ENCODE data around the gene USH1G.

USH1G gene

DNA sequence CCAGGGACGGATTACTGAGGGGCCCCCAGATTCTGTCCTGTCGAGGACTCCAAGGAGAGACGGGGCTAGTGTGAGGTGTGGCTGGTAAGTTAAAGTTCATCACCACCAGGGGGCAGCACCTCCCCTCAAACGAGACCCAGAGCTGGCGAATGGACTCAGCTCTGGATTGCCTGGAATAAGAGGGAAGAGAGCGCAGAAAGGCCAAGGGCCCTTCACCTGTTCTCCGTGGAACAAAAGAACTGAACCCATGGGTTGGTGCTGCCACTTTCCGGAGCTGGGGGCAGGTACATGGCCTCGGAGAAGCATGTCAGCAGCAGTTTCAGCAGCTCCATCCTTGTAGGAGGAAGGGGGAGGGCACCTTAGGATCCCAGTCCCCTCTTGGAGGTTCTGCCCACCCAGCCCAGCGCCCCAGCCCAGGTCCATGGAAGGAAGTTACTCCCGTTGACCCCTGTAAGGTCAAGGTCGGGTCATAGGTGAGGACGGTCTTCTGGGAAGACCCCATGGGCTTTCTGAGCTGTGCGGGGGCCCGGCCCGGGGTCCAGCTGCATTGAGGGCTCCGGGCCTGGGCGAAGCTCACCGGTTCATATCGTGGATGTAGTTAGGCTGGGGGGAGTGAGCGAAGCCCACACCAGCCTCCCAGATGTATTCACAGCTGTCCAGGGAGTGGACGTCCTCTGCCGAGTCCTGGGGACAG, 38.7 kb upstream of the USH1G start:
- Mint-ChIP-seq H3K36me3 (ENCODE audit: insufficient read depth) (peaks cover 2% of the 10 kb centered on the region), H3K27ac (ENCODE audit: low read depth) (no peak overlapping the region), H3K9me3 (no peaks in the 10 kb centered on the region), H3K27me3 (no peaks in the 10 kb centered on the region), H3K4me3 (no peak overlapping the region), H3K4me1 (peaks cover 11% of the 10 kb centered on the region)
- peak; percentile 71 to 82 for DNase-seq (ENCODE audit: low spot score in 2 of 2)
- peak; percentile 84 for ATAC-seq (replicated peaks; ENCODE audit: extremely low read depth, poor library complexity, severe bottlenecking)

DNA sequence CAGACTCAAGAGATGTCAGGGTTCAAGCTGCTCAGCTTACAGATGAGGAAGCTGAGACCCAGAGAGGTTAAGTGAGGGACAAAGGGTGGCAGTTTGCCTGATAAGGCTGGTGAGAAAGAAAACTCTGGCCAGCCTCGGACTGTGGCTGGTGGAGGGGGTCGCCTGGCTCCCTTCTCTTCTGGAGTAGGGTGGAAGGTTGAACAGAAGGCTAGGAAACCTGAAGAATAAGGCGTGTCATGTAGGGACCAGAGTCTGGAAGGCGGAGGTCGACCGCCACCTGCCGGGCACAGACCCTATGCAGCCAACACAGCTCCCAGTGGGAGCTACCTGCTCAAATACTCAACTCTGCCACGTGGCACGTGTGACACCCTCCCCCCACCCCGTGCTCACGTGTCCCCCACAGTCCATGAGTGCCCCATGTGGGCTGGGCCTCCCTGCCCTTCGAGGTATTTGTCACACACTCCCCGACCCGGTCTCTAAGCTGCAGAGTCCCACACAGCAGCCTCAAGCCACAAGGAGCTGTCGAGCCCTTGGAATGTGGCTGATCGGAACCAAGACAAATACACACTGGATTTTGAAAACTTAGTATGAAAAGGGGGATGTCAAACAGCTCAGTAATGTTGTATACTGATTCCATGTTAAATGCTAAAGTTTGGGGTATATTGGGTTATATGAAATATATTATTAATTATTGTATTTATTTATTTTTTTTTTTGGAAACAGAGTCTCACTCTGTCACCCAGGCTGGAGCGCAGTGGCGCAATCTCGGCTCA, 37.7 kb upstream of the USH1G start:
- no peaks in the 10 kb centered on the region for H3K9me3 Mint-ChIP-seq
- H3K4me3 Mint-ChIP-seq: no peak overlapping the region
- H3K4me1 Mint-ChIP-seq: peaks cover 11% of the 10 kb centered on the region
- no peak for DNase-seq (ENCODE audit: low spot score in 2 of 2)
- H3K27me3 Mint-ChIP-seq: no peaks in the 10 kb centered on the region
- peak; percentile 40 for ATAC-seq (replicated peaks; ENCODE audit: extremely low read depth, poor library complexity, severe bottlenecking)
- no peak overlapping the region for H3K27ac Mint-ChIP-seq (ENCODE audit: low read depth)
- H3K36me3 Mint-ChIP-seq (ENCODE audit: insufficient read depth): peaks cover 2% of the 10 kb centered on the region

DNA sequence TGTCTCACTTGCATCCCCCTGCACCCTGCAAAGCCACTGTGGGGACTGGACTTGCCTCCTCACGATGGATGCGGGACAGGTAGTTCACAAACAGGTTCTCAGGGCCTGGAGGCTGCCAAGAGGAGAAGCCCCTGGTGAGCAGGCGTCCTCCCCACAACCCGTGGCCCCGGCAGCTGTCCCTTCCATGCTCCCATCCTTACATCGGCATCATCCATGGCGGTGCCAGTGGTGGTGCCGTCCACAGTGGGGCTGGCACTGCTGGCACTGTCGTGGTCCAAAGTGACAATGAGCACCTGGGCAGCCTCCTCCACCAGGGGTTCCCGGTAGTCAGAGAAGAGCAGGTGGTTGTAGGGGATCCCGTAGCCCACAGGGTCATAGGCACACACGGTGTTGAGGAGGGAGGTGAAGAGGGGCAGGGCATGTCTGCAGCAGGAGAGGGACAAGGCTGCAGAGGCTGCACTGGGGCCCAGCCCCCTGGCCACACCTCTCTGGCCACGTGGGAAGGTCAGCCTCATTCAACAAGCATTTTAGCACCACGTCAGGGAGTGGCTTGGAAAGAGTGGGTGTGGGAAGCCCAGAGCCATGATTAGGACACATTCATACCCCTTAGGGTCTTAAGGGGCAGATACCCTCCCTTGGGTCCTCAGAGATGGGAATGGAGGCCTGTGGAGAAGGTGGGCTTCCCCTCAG, 36.9 kb upstream of the USH1G start:
- H3K27me3 Mint-ChIP-seq: no peaks in the 10 kb centered on the region
- H3K4me3 Mint-ChIP-seq: no peak overlapping the region
- no peak for ATAC-seq (replicated peaks; ENCODE audit: extremely low read depth, poor library complexity, severe bottlenecking)
- peaks cover 2% of the 10 kb centered on the region for H3K36me3 Mint-ChIP-seq (ENCODE audit: insufficient read depth)
- no peak for DNase-seq (ENCODE audit: low spot score in 2 of 2)
- peak overlapping the region; percentile 52 for H3K27ac Mint-ChIP-seq (ENCODE audit: low read depth)
- peaks cover 11% of the 10 kb centered on the region for H3K4me1 Mint-ChIP-seq
- H3K9me3 Mint-ChIP-seq: no peaks in the 10 kb centered on the region

DNA sequence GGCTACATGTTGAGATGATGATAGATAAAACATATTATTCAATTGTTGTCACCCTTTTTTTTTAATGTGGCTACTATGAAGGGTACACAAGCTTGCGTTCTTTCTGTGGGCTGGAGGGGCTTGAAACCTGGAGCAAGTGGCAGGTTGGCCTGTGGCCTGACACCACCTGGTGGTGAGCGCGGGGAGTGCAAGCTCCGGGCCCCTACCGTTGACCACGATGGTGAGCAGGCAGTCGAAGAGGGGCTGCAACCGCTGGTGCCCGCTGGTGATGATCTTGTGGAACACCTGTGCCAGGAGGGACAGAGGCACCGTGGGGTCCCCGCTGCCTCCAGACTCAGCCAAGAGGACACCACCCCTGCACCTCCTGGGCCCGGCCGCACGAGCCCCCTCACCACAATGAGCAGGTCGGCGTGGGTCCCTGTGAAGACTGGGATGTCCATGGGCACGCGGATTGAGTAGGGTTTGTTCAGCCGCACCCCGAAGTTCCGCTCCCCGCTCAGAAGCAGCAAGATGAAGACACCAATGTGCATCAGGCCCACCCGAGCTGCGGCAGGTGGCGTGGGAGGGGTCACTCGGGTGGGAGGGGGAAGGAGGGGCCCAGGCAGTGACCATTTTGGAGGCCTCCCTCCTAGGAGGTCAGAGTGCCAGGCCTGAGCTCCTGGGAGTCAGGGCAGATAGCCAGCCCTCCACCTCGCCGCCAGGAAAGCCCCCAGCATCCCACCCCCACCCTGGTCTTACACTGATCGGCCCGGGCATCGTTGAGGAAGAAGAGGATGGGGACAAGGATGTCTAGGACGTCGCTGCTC, 35.1 kb upstream of the USH1G start:
- H3K4me3 Mint-ChIP-seq: no peak overlapping the region
- H3K36me3 Mint-ChIP-seq (ENCODE audit: insufficient read depth): no peaks in the 10 kb centered on the region
- ATAC-seq (replicated peaks; ENCODE audit: extremely low read depth, poor library complexity, severe bottlenecking) (no peak), DNase-seq (ENCODE audit: low spot score in 2 of 2) (peak; percentile 64 to 81)
- H3K27ac Mint-ChIP-seq (ENCODE audit: low read depth): no peak overlapping the region
- no peaks in the 10 kb centered on the region for H3K27me3 Mint-ChIP-seq
- no peaks in the 10 kb centered on the region for H3K9me3 Mint-ChIP-seq
- peaks cover 11% of the 10 kb centered on the region for H3K4me1 Mint-ChIP-seq

DNA sequence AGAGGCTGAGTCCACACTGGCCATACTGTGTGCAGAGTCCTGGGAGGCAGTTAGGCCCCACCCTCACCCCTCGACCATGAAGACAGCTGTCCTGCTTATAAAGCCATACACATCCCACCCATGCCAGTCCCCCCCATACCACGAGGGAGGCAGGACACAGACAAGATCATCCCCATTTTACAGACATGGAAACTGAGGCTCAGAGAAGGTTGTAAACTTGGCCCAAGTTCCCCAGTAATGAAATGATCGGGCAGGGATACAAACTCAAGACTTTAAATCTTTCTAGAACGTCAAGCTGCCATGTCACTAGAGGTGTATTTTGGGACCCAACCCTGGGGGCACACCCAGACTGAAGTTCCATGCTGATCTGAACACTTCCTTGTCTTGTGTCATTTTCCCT, 33.0 kb upstream of the USH1G start:
- Mint-ChIP-seq H3K4me3 (no peak overlapping the region), H3K36me3 (ENCODE audit: insufficient read depth) (no peaks in the 10 kb centered on the region), H3K27ac (ENCODE audit: low read depth) (no peak overlapping the region), H3K27me3 (no peaks in the 10 kb centered on the region), H3K9me3 (no peaks in the 10 kb centered on the region), H3K4me1 (peaks cover 6% of the 10 kb centered on the region)
- ATAC-seq (replicated peaks; ENCODE audit: extremely low read depth, poor library complexity, severe bottlenecking) (no peak), DNase-seq (ENCODE audit: low spot score in 2 of 2) (no peak)

DNA sequence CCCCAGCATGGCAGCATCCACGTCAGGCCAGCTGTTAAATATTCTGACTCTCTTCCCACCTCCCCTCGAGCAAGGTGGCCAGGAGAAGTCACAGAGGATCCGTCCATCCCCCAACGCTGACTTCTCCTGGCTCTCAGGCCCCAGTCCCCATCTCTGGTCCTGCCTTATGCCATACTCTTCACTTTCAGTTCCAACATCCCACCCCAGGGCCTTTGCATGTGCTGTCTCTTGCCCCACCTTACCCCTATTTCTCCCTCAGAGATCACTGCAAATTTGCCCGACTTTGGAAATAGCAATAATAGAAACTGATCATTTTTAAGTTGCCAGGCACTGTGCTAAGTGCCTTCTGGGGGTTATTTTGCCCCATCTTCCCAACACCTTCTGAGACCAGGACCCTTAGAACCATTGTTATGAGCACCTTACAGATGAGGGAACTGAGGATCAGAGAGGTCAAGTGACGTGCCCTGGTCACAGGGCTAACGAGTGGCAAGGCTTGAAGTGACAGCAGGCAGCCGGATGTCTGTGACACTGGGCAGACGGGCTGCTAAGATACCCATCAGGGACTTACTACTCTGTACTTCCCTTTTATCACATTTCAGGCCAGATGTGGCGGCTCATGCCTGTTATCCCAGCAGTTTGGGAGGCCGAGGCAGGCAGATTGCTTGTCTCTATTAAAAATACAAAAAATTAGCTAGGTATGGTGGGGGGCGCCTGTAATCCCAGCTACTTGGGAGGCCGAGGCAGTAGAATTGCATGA, 31.8 kb upstream of the USH1G start:
- Mint-ChIP-seq H3K27ac (ENCODE audit: low read depth) (no peak overlapping the region), H3K4me3 (no peak overlapping the region), H3K36me3 (ENCODE audit: insufficient read depth) (no peaks in the 10 kb centered on the region), H3K27me3 (no peaks in the 10 kb centered on the region), H3K4me1 (peaks cover 6% of the 10 kb centered on the region), H3K9me3 (no peaks in the 10 kb centered on the region)
- DNase-seq (ENCODE audit: low spot score in 2 of 2): no peak
- no peak for ATAC-seq (replicated peaks; ENCODE audit: extremely low read depth, poor library complexity, severe bottlenecking)

DNA sequence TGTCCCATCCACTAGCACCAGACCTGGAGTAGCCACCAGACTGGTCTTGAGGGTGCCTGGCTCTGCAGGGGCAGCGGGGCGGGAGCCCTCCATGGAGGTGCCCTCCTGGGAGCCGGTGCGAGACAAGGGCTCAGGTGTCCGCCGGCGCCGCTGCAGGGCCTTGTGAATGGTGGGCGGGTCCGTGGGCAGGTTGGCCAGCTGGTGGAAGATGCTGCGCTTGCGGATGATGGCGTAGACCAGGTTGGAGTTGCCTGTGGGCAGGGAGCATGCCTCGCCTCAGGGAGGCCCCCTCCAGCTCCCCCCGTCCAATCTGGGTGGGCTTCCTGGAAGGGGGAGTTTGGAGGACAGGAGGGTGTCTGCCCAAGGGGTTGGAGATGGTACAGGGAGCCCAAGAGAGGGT, 31.1 kb upstream of the USH1G start:
- Mint-ChIP-seq H3K4me1 (no peaks in the 10 kb centered on the region), H3K27me3 (no peaks in the 10 kb centered on the region), H3K4me3 (no peak overlapping the region), H3K36me3 (ENCODE audit: insufficient read depth) (no peaks in the 10 kb centered on the region), H3K9me3 (no peaks in the 10 kb centered on the region), H3K27ac (ENCODE audit: low read depth) (no peak overlapping the region)
- DNase-seq (ENCODE audit: low spot score in 2 of 2) (no peak), ATAC-seq (replicated peaks; ENCODE audit: extremely low read depth, poor library complexity, severe bottlenecking) (no peak)

DNA sequence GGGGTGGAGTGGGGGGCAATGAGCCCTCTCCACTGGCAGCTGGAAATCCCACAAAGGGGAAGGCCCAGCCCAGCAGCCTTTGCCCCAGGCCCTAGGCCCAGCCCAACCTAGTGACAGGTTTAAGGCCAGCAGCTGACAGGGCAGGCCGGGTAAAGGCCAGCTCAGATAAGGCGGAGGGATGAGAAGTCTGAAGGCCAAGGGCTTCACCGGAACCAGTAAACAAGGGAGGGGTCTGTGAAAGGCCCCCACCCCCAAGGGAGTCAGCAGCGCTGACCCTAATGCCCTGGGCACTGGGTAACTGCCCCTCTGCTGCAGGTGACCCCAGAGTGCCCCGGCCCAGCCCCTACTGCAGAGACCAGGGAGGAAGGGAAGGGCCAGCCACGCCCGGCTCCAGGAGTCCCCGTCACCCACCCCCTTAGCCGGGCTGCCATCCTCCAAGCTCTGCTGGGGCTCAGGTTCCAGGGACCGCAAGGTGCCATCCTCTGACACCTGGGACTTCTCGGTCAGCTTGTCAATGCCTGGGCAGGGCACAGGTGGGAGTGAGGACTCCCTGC, 30.2 kb upstream of the USH1G start:
- no peaks in the 10 kb centered on the region for H3K9me3 Mint-ChIP-seq
- H3K4me3 Mint-ChIP-seq: no peak overlapping the region
- no peaks in the 10 kb centered on the region for H3K27me3 Mint-ChIP-seq
- no peak for ATAC-seq (replicated peaks; ENCODE audit: extremely low read depth, poor library complexity, severe bottlenecking)
- no peaks in the 10 kb centered on the region for H3K36me3 Mint-ChIP-seq (ENCODE audit: insufficient read depth)
- H3K27ac Mint-ChIP-seq (ENCODE audit: low read depth): no peak overlapping the region
- no peaks in the 10 kb centered on the region for H3K4me1 Mint-ChIP-seq
- DNase-seq (ENCODE audit: low spot score in 2 of 2): no peak

DNA sequence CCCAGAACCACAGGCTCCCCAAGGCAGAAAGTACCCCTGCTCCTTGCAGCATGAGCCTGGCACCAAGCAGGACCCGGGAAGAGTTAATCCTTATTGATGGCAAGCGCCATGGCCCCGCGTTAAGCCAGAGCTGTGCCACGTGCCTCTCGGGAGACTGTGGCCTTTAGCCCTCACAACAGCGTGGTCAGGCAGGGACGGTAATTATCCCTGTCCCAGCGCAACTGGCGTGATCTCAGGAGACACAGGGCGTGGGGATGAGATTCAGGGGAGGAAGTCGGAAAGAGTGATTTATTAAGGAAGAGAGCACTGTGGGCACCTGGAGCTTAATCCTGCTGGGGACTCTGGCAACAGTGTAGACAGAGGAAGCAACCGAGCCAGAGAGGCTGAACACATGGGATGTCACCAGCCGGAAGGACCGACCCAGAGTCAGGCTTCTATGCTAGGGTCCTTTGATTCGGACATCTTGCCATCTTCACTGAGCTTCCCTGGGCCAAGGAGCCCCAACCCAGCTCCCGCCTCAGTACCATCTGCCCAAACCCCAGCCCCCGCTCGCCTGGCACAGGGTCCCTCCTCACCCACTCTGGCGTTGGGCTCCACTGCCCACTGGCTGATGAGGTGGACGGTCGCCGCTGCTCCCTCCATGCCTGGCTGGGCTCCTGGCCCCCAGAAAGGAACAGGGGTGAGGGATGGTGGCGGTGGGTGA, 29.5 kb upstream of the USH1G start:
- Mint-ChIP-seq H3K4me3 (no peak overlapping the region), H3K9me3 (no peaks in the 10 kb centered on the region), H3K27ac (ENCODE audit: low read depth) (no peak overlapping the region), H3K36me3 (ENCODE audit: insufficient read depth) (no peaks in the 10 kb centered on the region), H3K27me3 (no peaks in the 10 kb centered on the region), H3K4me1 (no peaks in the 10 kb centered on the region)
- DNase-seq (ENCODE audit: low spot score in 2 of 2) (no peak), ATAC-seq (replicated peaks; ENCODE audit: extremely low read depth, poor library complexity, severe bottlenecking) (no peak)

DNA sequence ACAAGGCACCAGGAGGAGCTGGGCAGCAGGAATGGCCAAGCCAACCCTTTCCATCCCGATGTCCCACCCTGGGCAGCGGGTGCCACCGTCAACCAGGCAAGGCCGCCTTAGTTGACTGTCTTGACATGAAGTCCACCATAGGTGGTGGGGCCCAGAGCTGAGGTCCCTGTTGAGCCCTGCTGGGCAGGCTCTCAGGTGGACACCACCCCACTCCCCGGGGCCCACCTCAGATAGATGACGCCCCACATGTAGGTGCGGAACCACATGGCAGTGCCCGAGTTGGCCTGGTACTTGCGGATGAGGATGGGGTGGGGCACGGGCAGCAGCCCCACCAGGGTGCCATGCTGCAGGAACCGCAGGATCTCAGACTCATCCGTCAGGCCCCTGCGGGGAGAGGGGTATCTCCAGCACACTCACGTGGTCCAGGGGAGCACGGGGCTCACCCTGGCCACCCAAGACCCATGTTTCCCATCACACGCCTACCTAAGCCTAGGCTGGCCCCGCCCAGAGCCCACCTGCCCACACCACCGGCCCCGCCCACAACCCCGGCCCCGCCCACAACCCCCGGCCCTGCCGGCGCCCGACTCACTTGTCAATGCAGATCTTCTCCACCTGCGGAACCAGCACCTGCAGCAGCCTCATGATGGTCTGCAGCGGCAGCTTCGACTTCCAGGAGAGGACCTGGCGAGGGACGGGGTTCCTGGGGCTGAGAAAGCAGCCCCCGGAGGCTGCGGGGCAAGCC, 28.8 kb upstream of the USH1G start:
- no peak for DNase-seq (ENCODE audit: low spot score in 2 of 2)
- no peaks in the 10 kb centered on the region for H3K9me3 Mint-ChIP-seq
- H3K4me1 Mint-ChIP-seq: no peaks in the 10 kb centered on the region
- H3K4me3 Mint-ChIP-seq: no peak overlapping the region
- no peaks in the 10 kb centered on the region for H3K27me3 Mint-ChIP-seq
- no peak overlapping the region for H3K27ac Mint-ChIP-seq (ENCODE audit: low read depth)
- ATAC-seq (replicated peaks; ENCODE audit: extremely low read depth, poor library complexity, severe bottlenecking): no peak
- peaks cover 2% of the 10 kb centered on the region for H3K36me3 Mint-ChIP-seq (ENCODE audit: insufficient read depth)

DNA sequence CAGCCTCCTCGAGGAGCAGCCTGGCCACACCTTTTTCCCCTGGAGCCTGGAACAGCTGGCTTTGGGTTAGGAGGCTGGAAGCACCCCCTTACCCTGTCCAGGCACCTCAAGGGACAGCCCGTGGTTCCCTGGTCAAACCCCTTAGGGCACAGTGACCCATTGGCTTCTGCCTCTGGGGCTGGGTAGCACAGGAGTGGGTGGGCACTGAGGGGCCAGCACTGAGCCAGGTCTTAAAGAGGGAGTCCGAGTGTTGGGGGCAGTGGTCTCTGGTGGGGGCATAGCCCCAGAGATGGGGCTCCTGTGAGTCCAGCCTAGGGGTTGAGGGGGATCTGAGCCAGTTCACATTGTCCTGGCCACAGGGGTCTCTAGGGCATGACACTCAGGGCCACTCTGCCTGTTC, 28.0 kb upstream of the USH1G start:
- Mint-ChIP-seq H3K27ac (ENCODE audit: low read depth) (no peak overlapping the region), H3K9me3 (no peaks in the 10 kb centered on the region), H3K4me3 (no peak overlapping the region), H3K27me3 (no peaks in the 10 kb centered on the region), H3K4me1 (no peaks in the 10 kb centered on the region), H3K36me3 (ENCODE audit: insufficient read depth) (peaks cover 2% of the 10 kb centered on the region)
- no peak for DNase-seq (ENCODE audit: low spot score in 2 of 2)
- ATAC-seq (replicated peaks; ENCODE audit: extremely low read depth, poor library complexity, severe bottlenecking): no peak

Measured in central memory CD8-positive, alpha-beta T cell (primary cell).